Natural killer cell (primary cell): Measurements from ENCODE around the gene PLLP. TPM values are rescaled to one million over a fixed set of nuclear protein-coding genes. Genes with fewer than 3 reads are reported as not detected.

Source experiments
- ATAC-seq, 3 donors: fragments of 150-1000 bp in 2 of 3; fragments of 200-7000 bp in 1 of 3; cut with Tn5 transposase; 1 replicate in 1 of 3; 2 replicates in 2 of 3; pipeline ENCODE4 v1.10.0; 2021; ENCODE audit warnings: mild to moderate bottlenecking in 2 of 3, moderate library complexity in 2 of 3
- DNase-seq, 2 donors: peaks; one replicate each; pipeline versions ENCODE4 v3.0.0 to v3.0.0-alpha.2; 2013 to 2021; ENCODE audit warnings: mixed read lengths in 1 of 2
- H3K27ac ChIP-seq: one replicate; pipeline ENCODE4 v1.5.1; 2013; ENCODE audit warnings: mild to moderate bottlenecking, low read length
- H3K27me3 ChIP-seq: one replicate; pipeline ENCODE4 v1.6.1; 2013; ENCODE audit warnings: low read length; ENCODE audit not compliant: control insufficient read depth, insufficient read depth
- H3K36me3 ChIP-seq: one replicate; pipeline ENCODE4 v1.6.1; 2013; ENCODE audit warnings: low read length; ENCODE audit not compliant: control insufficient read depth, insufficient read depth
- H3K4me1 ChIP-seq: one replicate; pipeline ENCODE4 v1.6.1; 2013; ENCODE audit warnings: low read length; ENCODE audit not compliant: control insufficient read depth, insufficient read depth
- H3K4me3 ChIP-seq: one replicate; pipeline ENCODE4 v1.5.1; 2013; ENCODE audit warnings: low read length
- H3K9me3 ChIP-seq: one replicate; pipeline ENCODE4 v1.6.1; 2013; ENCODE audit warnings: low read length; ENCODE audit not compliant: control insufficient read depth, insufficient read depth
- H3K27ac Mint-ChIP-seq, 2 donors: one replicate each; pipeline ENCODE4 v1.8.0; 2022; ENCODE audit warnings: mild to moderate bottlenecking in 2 of 2, mixed read lengths in 2 of 2, moderate library complexity in 1 of 2
- H3K27me3 Mint-ChIP-seq, 2 donors: one replicate each; pipeline ENCODE4 v1.8.0; 2022; ENCODE audit warnings: low read depth in 2 of 2, mixed read lengths in 2 of 2
- H3K36me3 Mint-ChIP-seq: one replicate; pipeline ENCODE4 v1.8.0; 2022; ENCODE audit warnings: mixed read lengths
- H3K4me1 Mint-ChIP-seq, 2 donors: one replicate each; pipeline ENCODE4 v1.8.0; 2022; ENCODE audit warnings: mixed read lengths in 2 of 2
- H3K4me3 Mint-ChIP-seq: one replicate; pipeline ENCODE4 v1.8.0; 2022; ENCODE audit warnings: mild to moderate bottlenecking, moderate library complexity, mixed read lengths
- H3K9me3 Mint-ChIP-seq, 2 donors: one replicate each; pipeline ENCODE4 v1.8.0; 2022; ENCODE audit warnings: mixed read lengths in 2 of 2
- WGBS: methylation state at CpG from one replicate; pipeline ENCODE4 v1.1.7; 2013; ENCODE audit warnings: missing lambda C conversion rate; ENCODE audit not compliant: insufficient coverage; 5-methylcytosine and 5-hydroxymethylcytosine counted together
- intact Hi-C: fragments of 100-400 bp; cut with micrococcal nuclease; formaldehyde crosslinking; loops from one replicate; pipeline ENCODE4 v1.14.2; 2022
- total RNA-seq, 4 donors: library from RNA; stranded (reverse); fragments of 120-200 nt in 1 of 4; gene quantifications; one replicate each; pipeline versions ENCODE4 v1.2.3 to v1.2.4, GENCODE V29; 2013 to 2022
- TF ChIP-seq, protein P1 (sequence below): fragments of 200-600 bp; IDR thresholded peaks from one replicate; pipeline ENCODE4 v1.8.0; 2022; ENCODE audit warnings: antibody characterized with exemption

Gene PLLP
- total RNA-seq, 3 donors from 2014 or later (not counting 1 experiment from before 2014, with no cell fraction given), result not detected

- Mint-ChIP-seq H3K36me3 (no peaks in the 10 kb centered on the region), H3K9me3 (no peaks in the 10 kb centered on the region), H3K4me3 (peak overlapping the region; percentile 91), H3K27ac (peak overlapping the region; percentile 96), H3K27me3 (no peaks in the 10 kb centered on the region), H3K4me1 (peaks cover 14 to 21% of the 10 kb centered on the region in 2 donors)
- peak; percentile 44 to 54 (median 51) for ATAC-seq
- Histone ChIP-seq H3K27ac (peak overlapping the region; percentile 73), H3K27me3 (no peaks in the 10 kb centered on the region), H3K36me3 (peaks cover 19% of the 10 kb centered on the region), H3K4me1 (peaks cover 8% of the 10 kb centered on the region), H3K9me3 (no peaks in the 10 kb centered on the region), H3K4me3 (peak overlapping the region; percentile 49)
- intact Hi-C loops, result loop anchor here (1.0 to 2.0 kb wide), 2 partner anchors 56 to 58 kb away; partner anchors contain the start of genes PSME3IP1 and RSPRY1
- WGBS, result 7% methylated on average over 9 of the region's 9 CpGs
- no peak for DNase-seq
- TF ChIP-seq, protein P1, sequence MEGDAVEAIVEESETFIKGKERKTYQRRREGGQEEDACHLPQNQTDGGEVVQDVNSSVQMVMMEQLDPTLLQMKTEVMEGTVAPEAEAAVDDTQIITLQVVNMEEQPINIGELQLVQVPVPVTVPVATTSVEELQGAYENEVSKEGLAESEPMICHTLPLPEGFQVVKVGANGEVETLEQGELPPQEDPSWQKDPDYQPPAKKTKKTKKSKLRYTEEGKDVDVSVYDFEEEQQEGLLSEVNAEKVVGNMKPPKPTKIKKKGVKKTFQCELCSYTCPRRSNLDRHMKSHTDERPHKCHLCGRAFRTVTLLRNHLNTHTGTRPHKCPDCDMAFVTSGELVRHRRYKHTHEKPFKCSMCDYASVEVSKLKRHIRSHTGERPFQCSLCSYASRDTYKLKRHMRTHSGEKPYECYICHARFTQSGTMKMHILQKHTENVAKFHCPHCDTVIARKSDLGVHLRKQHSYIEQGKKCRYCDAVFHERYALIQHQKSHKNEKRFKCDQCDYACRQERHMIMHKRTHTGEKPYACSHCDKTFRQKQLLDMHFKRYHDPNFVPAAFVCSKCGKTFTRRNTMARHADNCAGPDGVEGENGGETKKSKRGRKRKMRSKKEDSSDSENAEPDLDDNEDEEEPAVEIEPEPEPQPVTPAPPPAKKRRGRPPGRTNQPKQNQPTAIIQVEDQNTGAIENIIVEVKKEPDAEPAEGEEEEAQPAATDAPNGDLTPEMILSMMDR, result no peak
Measured at GRCh38 chr16:57244463-57244766, 40.1 kb downstream of the PLLP start.

DNA sequence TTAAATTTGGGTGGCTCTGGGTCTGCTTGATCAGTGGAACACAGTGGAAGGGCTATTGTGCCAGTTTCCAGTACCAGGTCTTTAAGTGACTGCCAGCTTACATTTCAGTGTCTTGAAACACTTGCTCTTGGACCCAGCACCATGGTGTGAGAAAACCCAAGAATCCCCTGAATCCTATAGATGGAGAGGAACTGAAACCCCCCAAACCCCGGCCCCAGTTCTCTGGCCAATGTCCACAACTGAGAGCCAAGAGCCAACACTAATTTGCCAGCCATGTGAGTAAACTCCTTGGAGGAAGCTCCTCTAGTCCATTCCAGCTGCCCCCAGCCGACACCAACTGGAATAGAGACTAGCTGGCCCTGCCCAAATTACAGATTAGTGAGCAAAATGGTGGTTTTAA is 41.8 kb downstream of the PLLP start:
- Mint-ChIP-seq H3K4me3 (peak overlapping the region; percentile 28), H3K27ac (peak overlapping the region; percentile 59 to 60), H3K27me3 (no peaks in the 10 kb centered on the region), H3K4me1 (peaks cover 14 to 21% of the 10 kb centered on the region in 2 donors), H3K9me3 (no peaks in the 10 kb centered on the region), H3K36me3 (no peaks in the 10 kb centered on the region)
- Histone ChIP-seq H3K9me3 (no peaks in the 10 kb centered on the region), H3K36me3 (peaks cover 13% of the 10 kb centered on the region), H3K27me3 (no peaks in the 10 kb centered on the region), H3K4me1 (peaks cover 8% of the 10 kb centered on the region), H3K27ac (no peak overlapping the region), H3K4me3 (no peak overlapping the region)
- no peak for DNase-seq
- intact Hi-C loops, result no loop called here
- WGBS, result 100% methylated on average over 2 of the region's 2 CpGs
- TF ChIP-seq, protein P1, result no peak
- no peak for ATAC-seq

DNA sequence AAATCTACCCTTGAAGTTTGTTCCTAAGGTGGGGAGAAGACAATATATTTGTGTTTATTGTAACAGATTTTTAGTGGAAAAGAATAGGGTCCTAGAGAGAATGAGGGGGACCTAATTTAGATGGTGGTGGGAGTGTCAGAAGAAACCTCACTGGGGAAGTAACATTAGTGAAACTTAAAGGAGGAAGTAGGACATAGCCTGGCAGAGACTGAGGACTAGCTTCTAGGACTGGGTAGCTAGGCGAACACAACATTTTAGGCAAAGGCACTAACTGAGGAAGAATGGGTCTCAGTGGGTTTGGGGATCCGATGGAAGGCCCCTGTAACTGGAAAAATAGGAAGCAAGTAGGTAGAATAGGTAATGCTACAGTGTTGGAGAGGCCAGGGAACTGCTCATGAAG is 43.6 kb downstream of the PLLP start:
- intact Hi-C loops, result no loop called here

GRCh38 chr16:57239107-57239506 is 45.4 kb downstream of the PLLP start:
- ATAC-seq, result no peak

More for the DNA sequence above, 43.6 kb downstream of the PLLP start:
- TF ChIP-seq, protein P1, result no peak
- Histone ChIP-seq H3K27me3 (no peaks in the 10 kb centered on the region), H3K4me3 (no peak overlapping the region), H3K27ac (no peak overlapping the region), H3K9me3 (no peaks in the 10 kb centered on the region), H3K4me1 (peaks cover 8% of the 10 kb centered on the region), H3K36me3 (peaks cover 16% of the 10 kb centered on the region)
- H3K27ac Mint-ChIP-seq, result peak overlapping the region; percentile 21 to 32
- no peaks in the 10 kb centered on the region for H3K9me3 Mint-ChIP-seq
- peaks cover 11 to 17% of the 10 kb centered on the region in 2 donors for H3K4me1 Mint-ChIP-seq
- DNase-seq, result no peak
- H3K36me3 Mint-ChIP-seq, result peaks cover 6% of the 10 kb centered on the region
- ATAC-seq, result no peak
- H3K27me3 Mint-ChIP-seq, result no peaks in the 10 kb centered on the region
- WGBS, result 81% methylated on average over 2 of the region's 2 CpGs
- no peak overlapping the region for H3K4me3 Mint-ChIP-seq

More at GRCh38 chr16:57239107-57239506, 45.4 kb downstream of the PLLP start:
- Mint-ChIP-seq H3K4me1 (peaks cover under 1 to 3% of the 10 kb centered on the region in 2 donors), H3K4me3 (no peak overlapping the region), H3K27me3 (no peaks in the 10 kb centered on the region), H3K27ac (no peak overlapping the region), H3K9me3 (no peaks in the 10 kb centered on the region), H3K36me3 (peaks cover 20% of the 10 kb centered on the region)
- H3K9me3 ChIP-seq, result no peaks in the 10 kb centered on the region
- 69% methylated on average over 2 of the region's 2 CpGs for WGBS
- no peak for DNase-seq
- intact Hi-C loops, result no loop called here
- TF ChIP-seq, protein P1, result no peak
- peaks cover 3% of the 10 kb centered on the region for H3K4me1 ChIP-seq
- no peaks in the 10 kb centered on the region for H3K27me3 ChIP-seq
- no peak overlapping the region for H3K4me3 ChIP-seq
- H3K36me3 ChIP-seq, result peaks cover 33% of the 10 kb centered on the region
- H3K27ac ChIP-seq, result no peak overlapping the region
